Neural progenitor cell (in vitro differentiated cells): ENCODE data around the gene RGS6. TPM values are rescaled to one million over a fixed set of nuclear protein-coding genes. Genes with fewer than 3 reads are reported as not detected.

Experiments
- DNase-seq: peaks from one replicate; pipeline ENCODE4 v3.0.0-alpha.2; 2016; ENCODE audit warnings: low spot score
- H2AFZ ChIP-seq: fragments of 200-600 bp; sonication (generic); replicated peaks from 2 replicates; pipeline ENCODE4 v1.6.1; 2016; ENCODE audit warnings: antibody characterized with exemption
- H3F3A ChIP-seq: fragments of 200-600 bp; sonication (generic); 2 replicates; pipeline ENCODE4 v1.6.1; 2016; ENCODE audit warnings: antibody characterized with exemption, low read depth
- H3K27ac ChIP-seq: fragments of 200-600 bp; sonication (generic); 2 replicates; pipeline ENCODE4 v1.5.1; 2016; ENCODE audit warnings: mild to moderate bottlenecking
- H3K27me3 ChIP-seq: fragments of 200-600 bp; sonication (generic); 2 replicates; pipeline ENCODE4 v1.6.1; 2016; ENCODE audit warnings: mild to moderate bottlenecking, moderate library complexity
- H3K36me3 ChIP-seq: fragments of 200-600 bp; sonication (generic); 2 replicates; pipeline ENCODE4 v1.5.1; 2016
- H3K4me1 ChIP-seq: fragments of 200-600 bp; sonication (generic); 2 replicates; pipeline ENCODE4 v1.6.1; 2016; ENCODE audit warnings: mixed run types
- H3K4me2 ChIP-seq: fragments of 200-600 bp; sonication (generic); 2 replicates; pipeline ENCODE4 v1.6.1; 2016
- H3K4me3 ChIP-seq: fragments of 200-600 bp; sonication (generic); 2 replicates; pipeline ENCODE4 v1.5.1; 2016
- H3K79me2 ChIP-seq: fragments of 200-600 bp; sonication (generic); 2 replicates; pipeline ENCODE4 v1.6.1; 2016; ENCODE audit warnings: low read depth
- H3K9ac ChIP-seq: fragments of 200-600 bp; sonication (generic); 2 replicates; pipeline ENCODE4 v1.6.1; 2016
- H3K9me3 ChIP-seq: fragments of 200-600 bp; sonication (generic); 2 replicates; pipeline ENCODE4 v1.5.1; 2016; ENCODE audit warnings: low read depth
- H4K20me1 ChIP-seq: fragments of 200-600 bp; sonication (generic); 2 replicates; pipeline ENCODE4 v1.6.1; 2016; ENCODE audit warnings: low read depth
- H3K27ac Mint-ChIP-seq: 3 replicates; pipeline ENCODE4 v1.8.0; 2021; ENCODE audit warnings: mixed read lengths
- H3K27me3 Mint-ChIP-seq: 2 replicates; pipeline ENCODE4 v1.8.0; 2022; ENCODE audit warnings: low read depth, mild to moderate bottlenecking, inconsistent platforms, moderate library complexity, mixed read lengths; ENCODE audit not compliant: insufficient read depth
- H3K36me3 Mint-ChIP-seq: 3 replicates; pipeline ENCODE4 v1.8.0; 2021; ENCODE audit warnings: mixed read lengths
- H3K4me1 Mint-ChIP-seq: 3 replicates; pipeline ENCODE4 v1.8.0; 2021; ENCODE audit warnings: mixed read lengths
- H3K4me3 Mint-ChIP-seq: 3 replicates; pipeline ENCODE4 v1.8.0; 2021; ENCODE audit warnings: mild to moderate bottlenecking, moderate library complexity, mixed read lengths
- H3K9me3 Mint-ChIP-seq: 3 replicates; pipeline ENCODE4 v1.8.0; 2020; ENCODE audit warnings: mixed read lengths
- EZH2 ChIP-seq: fragments of 200-600 bp; sonication (generic); IDR thresholded peaks from 2 replicates; pipeline ENCODE4 v1.6.1; 2017; ENCODE audit warnings: antibody characterized with exemption, mild to moderate bottlenecking, moderate library complexity
- EZH2phosphoT487 ChIP-seq: fragments of 200-600 bp; sonication (generic); IDR thresholded peaks from 2 replicates; pipeline ENCODE4 v1.6.1; 2017; ENCODE audit warnings: antibody characterized with exemption
- total RNA-seq: library from RNA; depleted of rRNA; stranded (reverse); fragments of >200 nt; gene quantifications from 2 replicates; pipeline ENCODE4 v1.2.3, GENCODE V29; 2015; ENCODE audit warnings: low replicate concordance
- TF ChIP-seq, protein P1 (sequence below): fragments of 200-600 bp; sonication (generic); IDR thresholded peaks from 2 replicates; pipeline ENCODE4 v1.5.1; 2017; ENCODE audit warnings: antibody characterized with exemption, mild to moderate bottlenecking

RGS6 gene
- total RNA-seq, 1 donor from 2014 or later: 0.80 TPM

DNA sequence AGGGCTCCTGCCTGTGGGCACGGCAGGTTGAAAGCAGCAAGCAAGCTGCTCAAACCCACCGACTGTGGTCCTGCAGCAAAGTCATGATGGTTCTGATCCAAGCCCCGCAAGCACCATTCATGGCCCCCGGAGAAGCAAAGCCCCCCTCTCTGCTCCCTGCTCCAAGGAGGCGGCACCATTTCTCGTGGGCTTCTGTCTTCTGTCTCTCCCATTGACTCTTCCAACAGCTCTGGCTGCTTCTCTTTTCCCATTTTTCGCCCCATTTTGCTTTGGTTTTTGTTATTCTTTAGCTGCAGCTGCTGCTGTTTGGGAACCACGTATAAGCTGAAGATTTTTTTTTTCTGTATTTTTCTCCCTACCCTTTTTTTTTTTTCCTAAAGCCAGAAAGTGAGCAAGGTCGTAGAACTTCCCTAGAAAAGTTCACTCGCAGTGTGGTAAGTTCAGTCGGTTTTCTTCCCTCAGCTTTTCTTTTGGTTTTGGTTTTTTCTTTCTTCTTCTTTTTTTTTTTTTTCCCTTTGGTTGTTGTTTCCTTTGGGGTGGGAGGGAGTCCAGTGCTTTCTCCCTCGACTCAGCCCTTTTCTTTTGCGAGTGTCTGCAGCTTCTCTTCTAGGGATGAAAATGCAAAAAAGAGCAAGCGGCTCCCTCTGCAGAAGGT is 607.6 kb downstream of the RGS6 start:
- Histone ChIP-seq H3K4me2 (no peak overlapping the region), H3K4me1 (peaks cover 10% of the 10 kb centered on the region), H3K27ac (no peak overlapping the region), H3K4me3 (no peak overlapping the region), H3F3A (peaks cover 3% of the 10 kb centered on the region), H4K20me1 (no peaks in the 10 kb centered on the region), H3K79me2 (no peaks in the 10 kb centered on the region), H3K36me3 (no peaks in the 10 kb centered on the region), H3K27me3 (no peaks in the 10 kb centered on the region), H3K9ac (no peak overlapping the region), H2AFZ (no peak overlapping the region), H3K9me3 (no peaks in the 10 kb centered on the region)
- Mint-ChIP-seq H3K27ac (no peak overlapping the region), H3K4me1 (peaks cover 16% of the 10 kb centered on the region), H3K9me3 (no peaks in the 10 kb centered on the region), H3K27me3 (peaks cover 10% of the 10 kb centered on the region), H3K36me3 (no peaks in the 10 kb centered on the region), H3K4me3 (no peak overlapping the region)
- TF ChIP-seq EZH2: no peak
- no peak for TF ChIP-seq EZH2phosphoT487
- TF ChIP-seq, protein P1, sequence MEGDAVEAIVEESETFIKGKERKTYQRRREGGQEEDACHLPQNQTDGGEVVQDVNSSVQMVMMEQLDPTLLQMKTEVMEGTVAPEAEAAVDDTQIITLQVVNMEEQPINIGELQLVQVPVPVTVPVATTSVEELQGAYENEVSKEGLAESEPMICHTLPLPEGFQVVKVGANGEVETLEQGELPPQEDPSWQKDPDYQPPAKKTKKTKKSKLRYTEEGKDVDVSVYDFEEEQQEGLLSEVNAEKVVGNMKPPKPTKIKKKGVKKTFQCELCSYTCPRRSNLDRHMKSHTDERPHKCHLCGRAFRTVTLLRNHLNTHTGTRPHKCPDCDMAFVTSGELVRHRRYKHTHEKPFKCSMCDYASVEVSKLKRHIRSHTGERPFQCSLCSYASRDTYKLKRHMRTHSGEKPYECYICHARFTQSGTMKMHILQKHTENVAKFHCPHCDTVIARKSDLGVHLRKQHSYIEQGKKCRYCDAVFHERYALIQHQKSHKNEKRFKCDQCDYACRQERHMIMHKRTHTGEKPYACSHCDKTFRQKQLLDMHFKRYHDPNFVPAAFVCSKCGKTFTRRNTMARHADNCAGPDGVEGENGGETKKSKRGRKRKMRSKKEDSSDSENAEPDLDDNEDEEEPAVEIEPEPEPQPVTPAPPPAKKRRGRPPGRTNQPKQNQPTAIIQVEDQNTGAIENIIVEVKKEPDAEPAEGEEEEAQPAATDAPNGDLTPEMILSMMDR: no peak
- DNase-seq: no peak

DNA sequence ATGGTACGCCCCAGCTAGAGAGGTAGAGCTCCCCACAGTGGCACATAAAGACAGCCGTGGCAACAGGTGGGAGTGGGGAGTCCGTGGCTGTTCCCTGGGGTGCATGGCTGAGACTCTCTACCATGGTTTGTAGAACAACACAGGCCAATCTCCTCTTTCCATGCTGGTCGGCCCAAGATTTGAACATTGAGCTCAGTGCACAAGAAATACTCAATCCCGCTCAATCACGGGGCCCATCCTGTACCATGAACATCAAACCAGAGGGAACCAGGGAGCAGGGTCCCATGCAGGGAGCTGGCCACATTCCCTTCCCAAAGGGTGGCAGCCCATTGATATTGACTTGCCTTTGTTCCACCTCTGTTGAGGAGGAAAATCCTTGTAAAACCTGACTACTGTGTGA is 608.6 kb downstream of the RGS6 start:
- TF ChIP-seq EZH2phosphoT487 (no peak), EZH2 (no peak)
- TF ChIP-seq, protein P1: no peak
- H3K4me2 ChIP-seq: no peak overlapping the region
- no peak overlapping the region for H3K4me3 Mint-ChIP-seq
- peaks cover 22% of the 10 kb centered on the region for H3K4me1 Mint-ChIP-seq
- H3K27ac ChIP-seq: no peak overlapping the region
- no peaks in the 10 kb centered on the region for H4K20me1 ChIP-seq
- DNase-seq: no peak
- H3K9ac ChIP-seq: no peak overlapping the region
- peaks cover 15% of the 10 kb centered on the region for H3K4me1 ChIP-seq
- H3K4me3 ChIP-seq: no peak overlapping the region
- H2AFZ ChIP-seq: no peak overlapping the region
- H3K27ac Mint-ChIP-seq: no peak overlapping the region
- no peaks in the 10 kb centered on the region for H3K9me3 Mint-ChIP-seq
- no peaks in the 10 kb centered on the region for H3K79me2 ChIP-seq
- peaks cover 10% of the 10 kb centered on the region for H3K27me3 Mint-ChIP-seq
- no peaks in the 10 kb centered on the region for H3K36me3 ChIP-seq
- no peaks in the 10 kb centered on the region for H3K27me3 ChIP-seq
- H3K36me3 Mint-ChIP-seq: no peaks in the 10 kb centered on the region
- no peaks in the 10 kb centered on the region for H3K9me3 ChIP-seq
- peaks cover 9% of the 10 kb centered on the region for H3F3A ChIP-seq

GRCh38 chr14:72541546-72541945 is 609.3 kb downstream of the RGS6 start:
- TF ChIP-seq, protein P1: no peak
- TF ChIP-seq EZH2phosphoT487 (no peak), EZH2 (no peak)
- no peak for DNase-seq
- Histone ChIP-seq H3K4me1 (peaks cover 15% of the 10 kb centered on the region), H3K27me3 (no peaks in the 10 kb centered on the region), H3K36me3 (no peaks in the 10 kb centered on the region), H3K9ac (no peak overlapping the region), H3F3A (peaks cover 9% of the 10 kb centered on the region), H3K27ac (no peak overlapping the region), H3K79me2 (no peaks in the 10 kb centered on the region), H3K4me2 (no peak overlapping the region), H2AFZ (no peak overlapping the region), H3K9me3 (no peaks in the 10 kb centered on the region), H3K4me3 (no peak overlapping the region), H4K20me1 (no peaks in the 10 kb centered on the region)
- no peak overlapping the region for H3K27ac Mint-ChIP-seq
- peaks cover 22% of the 10 kb centered on the region for H3K4me1 Mint-ChIP-seq
- H3K9me3 Mint-ChIP-seq: no peaks in the 10 kb centered on the region
- H3K27me3 Mint-ChIP-seq: peaks cover 10% of the 10 kb centered on the region
- H3K4me3 Mint-ChIP-seq: no peak overlapping the region
- H3K36me3 Mint-ChIP-seq: no peaks in the 10 kb centered on the region
